GM18499 (cell line): ENCODE results near the gene TAP2.

Source experiments
- ATAC-seq: cut with Tn5 transposase; IDR thresholded peaks from one replicate; pipeline ENCODE4 v1.9.1; 2021; ENCODE audit warnings: moderate number of reproducible peaks; ENCODE audit not compliant: insufficient read depth, unreplicated experiment

The TAP2 gene

DNA sequence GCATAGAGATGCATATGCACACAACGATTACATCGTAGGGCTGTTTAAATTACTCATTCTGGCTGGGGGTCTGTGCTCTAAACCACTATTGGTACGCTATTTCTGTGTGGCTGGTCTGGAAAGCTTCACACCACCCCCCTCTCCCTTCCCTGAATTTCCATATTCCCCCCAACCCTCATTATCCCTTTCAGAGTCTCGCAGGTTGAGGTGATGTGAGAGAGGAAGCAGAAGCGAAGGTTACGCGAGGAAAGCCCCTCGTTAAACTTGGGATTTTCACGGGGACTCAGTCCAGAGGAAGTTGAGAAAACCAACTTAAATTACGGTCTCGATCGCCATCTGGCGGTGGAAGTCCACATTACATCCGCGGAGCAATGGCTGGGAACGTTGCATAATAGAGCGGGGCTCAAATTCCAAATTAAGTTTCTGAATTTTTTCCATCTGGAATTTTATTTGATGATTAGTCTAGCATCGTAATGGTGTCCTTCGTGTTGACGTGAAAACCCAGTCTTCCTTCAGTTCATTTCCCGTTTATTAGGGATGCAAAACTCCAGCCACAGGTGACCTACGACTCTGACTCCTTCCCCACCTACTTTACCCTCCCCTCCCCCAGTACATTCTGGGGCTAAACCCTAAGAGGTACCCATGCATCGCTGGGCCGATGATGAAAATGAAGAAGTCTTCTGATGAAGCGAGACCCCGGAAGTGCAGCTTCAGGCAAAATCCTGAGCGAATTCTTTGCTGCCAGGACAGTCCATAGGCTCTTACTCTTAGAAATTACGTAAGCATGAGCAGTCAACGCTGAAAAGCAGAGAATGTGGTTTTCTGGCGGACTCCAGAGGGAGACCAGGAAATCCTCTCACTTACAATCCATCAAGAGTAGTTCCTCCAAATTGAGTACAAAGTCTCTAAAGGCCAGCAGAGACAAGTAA, 41.4 kb downstream of the TAP2 start:
- ATAC-seq = no peak

DNA sequence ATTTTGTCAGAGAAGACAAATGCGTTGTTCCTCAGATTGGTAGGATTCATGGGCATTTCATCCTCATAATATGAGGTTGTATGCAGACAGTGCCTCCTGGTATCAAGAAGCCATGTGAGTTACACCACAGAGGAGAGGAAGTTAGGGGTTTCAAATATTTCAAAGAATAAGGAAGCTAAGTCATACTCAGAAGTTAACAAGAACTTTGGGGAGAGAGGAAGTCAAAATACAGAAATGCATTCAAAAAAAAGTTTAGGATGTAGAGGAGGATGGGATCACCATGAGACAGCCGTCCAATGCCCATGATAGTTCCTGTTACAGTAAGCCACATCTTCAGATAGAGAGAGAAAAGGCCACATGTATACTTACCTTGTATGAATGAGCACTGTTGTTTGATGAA, 44.0 kb downstream of the TAP2 start:
- no peak for ATAC-seq

DNA sequence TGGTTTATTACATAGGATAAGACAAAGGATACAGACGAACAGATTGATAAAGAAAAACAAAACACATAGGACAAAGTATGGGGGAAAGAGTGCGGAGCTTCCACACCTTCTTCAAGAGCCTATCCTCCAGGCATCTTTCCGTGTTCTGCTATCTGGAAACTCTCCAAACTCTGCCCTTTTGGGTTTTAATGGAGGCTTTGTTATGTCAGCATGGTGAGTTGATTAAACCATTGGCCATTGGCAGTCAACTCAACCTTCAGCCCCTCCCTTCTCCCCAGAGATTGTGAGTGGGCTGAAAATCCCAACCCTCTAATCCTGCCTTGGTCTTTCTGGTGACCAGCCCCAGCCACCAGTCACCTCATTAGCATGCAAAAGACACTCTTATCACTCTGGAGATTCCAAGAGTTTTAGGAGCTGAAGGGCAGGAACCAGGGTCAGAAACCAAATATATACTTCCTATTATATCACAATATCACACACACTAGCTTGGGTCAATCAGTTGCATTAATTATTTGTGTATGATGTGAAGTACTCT, 45.6 kb downstream of the TAP2 start:
- no peak for ATAC-seq

DNA sequence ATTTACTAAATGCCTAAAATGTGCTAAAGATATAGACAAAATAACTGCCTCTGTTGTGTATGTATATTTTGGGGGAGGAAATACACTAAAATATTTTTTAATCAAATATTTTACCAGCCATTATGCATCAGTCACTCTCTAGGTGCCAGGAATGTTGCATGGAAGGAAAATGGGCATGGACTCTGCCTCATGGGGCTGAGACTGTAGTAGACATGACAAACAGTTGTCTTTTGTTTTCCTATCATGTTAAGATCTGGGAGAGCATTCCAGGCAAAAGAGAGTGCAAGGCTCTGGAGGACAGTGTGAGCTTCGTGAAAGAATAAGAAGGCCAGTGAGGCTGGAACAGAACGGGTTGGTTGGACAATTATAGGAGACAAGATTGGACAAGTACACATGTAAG, 48.2 kb downstream of the TAP2 start:
- no peak for ATAC-seq
